BJ (cell line): Measurements from ENCODE around the gene YPEL1. TPM values are rescaled to one million over a fixed set of nuclear protein-coding genes. Genes with fewer than 3 reads are reported as not detected.
"Not testable (repeated sequence)": the region's sequence is repeated elsewhere in the genome, so short reads cannot be mapped to it uniquely, and the experiment has no call there.

Experiments
- CTCF ChIA-PET: fragments of 350-600 bp; formaldehyde crosslinking; extraction: SDS; loops from one replicate; lab custom pipeline; 2021; ENCODE audit warnings: antibody characterized with exemption, inconsistent platforms; lab: Yijun Ruan, JAX
- POLR2A ChIA-PET: fragments of 300-600 bp; sonication (Branson Sonifier 250); formaldehyde crosslinking; extraction: SDS; loops from one replicate; lab custom pipeline; 2021; ENCODE audit warnings: antibody characterized with exemption; lab: Charles Lee
- DNase-seq: peaks from one replicate; pipeline ENCODE4 v3.0.0-alpha.2; 2011; ENCODE audit warnings: low read depth
- H3K27me3 ChIP-seq: 2 replicates; pipeline ENCODE4 v1.6.0; 2011; ENCODE audit warnings: low read length; ENCODE audit not compliant: control insufficient read depth, insufficient read depth
- H3K36me3 ChIP-seq: 2 replicates; pipeline ENCODE4 v1.5.1; 2011; ENCODE audit warnings: low read length; ENCODE audit not compliant: control insufficient read depth, insufficient read depth
- H3K4me3 ChIP-seq: 2 replicates; pipeline ENCODE4 v1.5.1; 2011; ENCODE audit warnings: low read depth, mild to moderate bottlenecking, control low read depth, low read length
- polyA plus RNA-seq: library from polyadenylated mRNA; depleted of rRNA; stranded (reverse); fragments of >200 nt; gene quantifications from 2 replicates; pipeline ENCODE4 v1.2.3, GENCODE V29; 2011
- TF ChIP-seq, protein P1 (sequence below): IDR thresholded peaks from 2 replicates; pipeline ENCODE4 v1.5.1; 2011; ENCODE audit warnings: low read depth, mild to moderate bottlenecking, control low read depth, inconsistent platforms, low read length, moderate library complexity; ENCODE audit not compliant: insufficient read depth

Gene YPEL1
- polyA plus RNA-seq, 1 experiment, result 0.69 TPM

DNA sequence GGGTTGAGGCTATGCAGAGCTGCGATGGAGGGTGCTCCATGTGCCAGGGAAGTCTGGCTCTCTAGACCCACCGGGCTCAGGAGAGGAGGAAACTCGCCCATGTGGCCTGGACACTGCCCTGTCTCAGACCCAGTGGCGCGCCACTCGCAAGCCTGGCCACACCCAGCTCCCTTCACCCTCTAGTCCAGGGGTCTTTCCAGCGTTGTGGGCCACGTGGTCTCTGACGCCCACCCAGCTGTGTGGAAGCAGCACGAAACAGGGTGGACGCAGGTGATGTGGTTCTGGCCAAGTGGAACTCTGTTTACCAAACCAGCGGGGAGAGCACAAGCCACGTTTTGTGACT is 41.6 kb downstream of the YPEL1 start:
- DNase-seq, result no peak
- Histone ChIP-seq H3K27me3 (no peaks in the 10 kb centered on the region), H3K4me3 (no peak overlapping the region), H3K36me3 (peaks cover 26% of the 10 kb centered on the region)
- CTCF ChIA-PET, result interaction anchor here (1.0 to 1.2 kb wide), 2 partner anchors 27 to 29 kb away, joined by 3 read pairs; no protein-coding TSS in a partner anchor
- TF ChIP-seq, protein P1, sequence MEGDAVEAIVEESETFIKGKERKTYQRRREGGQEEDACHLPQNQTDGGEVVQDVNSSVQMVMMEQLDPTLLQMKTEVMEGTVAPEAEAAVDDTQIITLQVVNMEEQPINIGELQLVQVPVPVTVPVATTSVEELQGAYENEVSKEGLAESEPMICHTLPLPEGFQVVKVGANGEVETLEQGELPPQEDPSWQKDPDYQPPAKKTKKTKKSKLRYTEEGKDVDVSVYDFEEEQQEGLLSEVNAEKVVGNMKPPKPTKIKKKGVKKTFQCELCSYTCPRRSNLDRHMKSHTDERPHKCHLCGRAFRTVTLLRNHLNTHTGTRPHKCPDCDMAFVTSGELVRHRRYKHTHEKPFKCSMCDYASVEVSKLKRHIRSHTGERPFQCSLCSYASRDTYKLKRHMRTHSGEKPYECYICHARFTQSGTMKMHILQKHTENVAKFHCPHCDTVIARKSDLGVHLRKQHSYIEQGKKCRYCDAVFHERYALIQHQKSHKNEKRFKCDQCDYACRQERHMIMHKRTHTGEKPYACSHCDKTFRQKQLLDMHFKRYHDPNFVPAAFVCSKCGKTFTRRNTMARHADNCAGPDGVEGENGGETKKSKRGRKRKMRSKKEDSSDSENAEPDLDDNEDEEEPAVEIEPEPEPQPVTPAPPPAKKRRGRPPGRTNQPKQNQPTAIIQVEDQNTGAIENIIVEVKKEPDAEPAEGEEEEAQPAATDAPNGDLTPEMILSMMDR, result no peak
- POLR2A ChIA-PET, result no interaction called here

DNA sequence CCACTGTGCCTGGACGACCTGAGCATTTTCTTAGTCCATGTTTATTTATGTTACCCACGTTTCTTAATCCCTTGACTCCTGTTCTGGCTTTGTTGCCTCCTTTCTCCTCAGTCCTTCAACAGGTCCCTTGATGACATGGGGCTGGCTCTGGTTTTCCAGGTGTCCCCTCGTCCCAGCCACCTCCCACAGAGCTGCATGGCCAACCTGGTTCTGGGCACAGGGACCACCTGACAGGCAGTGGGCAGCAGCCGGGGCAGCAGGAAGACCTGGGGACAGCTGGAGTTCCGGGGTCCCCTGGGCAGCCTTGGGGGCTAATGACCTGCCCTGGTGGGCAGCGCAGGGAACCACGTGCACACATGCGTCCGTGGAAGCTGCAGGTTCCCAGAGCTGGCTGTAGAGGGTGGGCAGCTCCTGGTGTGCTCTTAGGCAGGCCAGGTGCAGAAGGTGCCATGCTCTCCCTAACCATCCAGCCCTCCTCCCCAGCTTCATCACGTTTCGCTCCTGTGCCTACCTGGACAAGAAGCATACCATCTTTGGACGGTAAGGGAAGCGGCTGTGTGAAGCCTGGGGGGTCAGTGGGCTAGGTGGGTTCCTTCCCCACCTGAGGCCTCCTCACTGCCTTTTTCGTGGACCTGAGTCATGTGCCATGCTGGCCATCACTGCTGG is 42.1 kb downstream of the YPEL1 start:
- Histone ChIP-seq H3K27me3 (no peaks in the 10 kb centered on the region), H3K36me3 (peaks cover 30% of the 10 kb centered on the region), H3K4me3 (no peak overlapping the region)
- DNase-seq, result no peak
- TF ChIP-seq, protein P1, result no peak
- POLR2A ChIA-PET, result no interaction called here
- CTCF ChIA-PET, result interaction anchor here (1.2 kb wide), 1 partner anchor 28 kb away, joined by 3 read pairs; no protein-coding TSS in a partner anchor

DNA sequence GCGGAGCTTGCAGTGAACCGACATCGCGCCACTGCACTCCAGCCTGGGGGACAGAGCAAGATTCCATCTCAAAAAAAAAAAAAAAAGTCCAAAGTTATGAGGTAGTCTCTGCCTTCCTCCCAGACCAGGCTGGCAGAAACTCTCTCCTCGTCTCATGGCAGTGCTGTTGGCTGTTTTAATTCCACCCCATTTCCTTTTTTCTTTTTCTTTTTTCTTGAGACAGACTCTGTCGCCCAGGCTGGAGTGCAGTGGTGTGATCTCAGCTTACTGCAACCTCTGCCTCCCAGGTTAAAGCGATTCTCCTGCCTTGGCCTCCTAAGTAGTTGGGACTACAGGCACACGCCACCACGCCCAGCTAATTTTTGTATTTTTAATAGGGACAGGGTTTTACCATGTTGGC is 42.7 kb downstream of the YPEL1 start:
- H3K4me3 ChIP-seq, CTCF ChIA-PET, DNase-seq, H3K27me3 ChIP-seq, POLR2A ChIA-PET: not testable (repeated sequence)
- peaks cover 34% of the 10 kb centered on the region for H3K36me3 ChIP-seq

DNA sequence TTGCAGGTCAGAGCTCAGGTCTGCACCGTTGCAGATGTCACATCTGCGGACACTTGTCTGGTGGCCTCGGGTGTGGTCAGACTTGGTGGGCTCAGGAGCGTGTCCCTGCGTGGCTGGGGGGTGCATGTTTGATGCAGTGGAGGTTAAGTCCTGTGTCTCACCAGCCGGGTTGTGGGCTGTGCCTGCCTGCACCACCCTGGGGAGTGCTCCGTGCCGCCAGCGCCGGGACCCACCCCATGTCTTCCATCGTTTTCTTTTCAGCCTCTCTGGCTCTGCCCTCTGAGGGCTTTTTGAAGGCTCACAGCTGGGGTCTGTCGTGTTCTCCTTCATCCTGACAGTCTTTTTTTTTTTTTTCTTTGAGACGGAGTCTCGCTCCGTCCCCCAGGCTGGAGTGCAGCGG is 43.8 kb downstream of the YPEL1 start:
- no peak for DNase-seq
- no peak overlapping the region for H3K4me3 ChIP-seq
- peaks cover 34% of the 10 kb centered on the region for H3K36me3 ChIP-seq
- ChIA-PET POLR2A (no interaction called here), CTCF (no interaction called here)
- TF ChIP-seq, protein P1, result no peak
- no peaks in the 10 kb centered on the region for H3K27me3 ChIP-seq

DNA sequence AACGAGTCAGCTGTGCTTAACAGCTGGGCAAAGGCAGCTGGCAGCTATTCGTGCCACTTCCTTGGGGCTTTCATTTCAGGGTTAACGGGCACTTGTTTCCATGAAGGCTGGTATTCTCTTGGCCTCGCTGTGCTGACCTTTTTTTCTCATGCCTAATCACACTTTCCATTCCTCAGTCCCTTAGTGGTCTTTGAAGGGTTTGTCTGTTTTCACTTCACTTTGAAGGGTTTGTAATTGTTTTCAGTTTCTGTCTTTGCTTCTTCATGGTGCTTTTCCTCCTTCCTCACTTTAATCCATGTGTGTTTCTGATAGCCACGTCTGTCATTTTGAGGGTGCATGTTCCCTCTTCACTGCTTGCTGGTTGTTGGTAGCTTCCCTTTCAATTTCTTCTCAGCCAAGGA is 45.2 kb downstream of the YPEL1 start:
- DNase-seq, result no peak
- TF ChIP-seq, protein P1, result no peak
- Histone ChIP-seq H3K36me3 (peaks cover 33% of the 10 kb centered on the region), H3K4me3 (no peak overlapping the region), H3K27me3 (no peaks in the 10 kb centered on the region)
- CTCF ChIA-PET, result interaction anchor here (0.6 to 1.3 kb wide), 3 partner anchors 17 to 248 kb away, joined by 3 to 4 read pairs (median 3); no protein-coding TSS in a partner anchor
- POLR2A ChIA-PET, result no interaction called here
